PFSK-1 (cell line): ENCODE measurements around the gene ASCL2.

Source experiments
- FOXP2 ChIP-seq: optimal IDR thresholded peaks from 2 replicates; pipeline ENCODE3; 2011; ENCODE audit warnings: borderline replicate concordance, control low read depth, inconsistent platforms; ENCODE audit not compliant: insufficient read depth; ENCODE audit errors: extremely low read length, extremely low read depth
- POLR2AphosphoS5 ChIP-seq: IDR thresholded peaks from 2 replicates; pipeline ENCODE4 v1.6.1; 2012; ENCODE audit warnings: low read depth, mild to moderate bottlenecking, control low read depth, low read length, moderate library complexity
- SIN3A ChIP-seq: IDR thresholded peaks from 2 replicates; pipeline ENCODE4 v1.6.1; 2012; ENCODE audit warnings: mild to moderate bottlenecking, low read length, moderate library complexity, borderline replicate concordance; ENCODE audit not compliant: insufficient read depth
- TAF1 ChIP-seq: IDR thresholded peaks from 2 replicates; pipeline ENCODE4 v1.6.1; 2012; ENCODE audit warnings: low read length, control low read depth, borderline replicate concordance; ENCODE audit not compliant: insufficient read depth
- TF ChIP-seq, protein P1 (sequence below), 2 experiments: IDR thresholded peaks; 2 replicates each; pipeline versions ENCODE4 v1.6.1 to v1.8.0; 2011 to 2012; ENCODE audit warnings: low read depth in 2 of 2, low read length in 2 of 2, control low read depth in 1 of 2, inconsistent platforms in 1 of 2, mild to moderate bottlenecking in 1 of 2, moderate library complexity in 1 of 2; ENCODE audit not compliant: insufficient read depth in 1 of 2

ASCL2 gene

DNA sequence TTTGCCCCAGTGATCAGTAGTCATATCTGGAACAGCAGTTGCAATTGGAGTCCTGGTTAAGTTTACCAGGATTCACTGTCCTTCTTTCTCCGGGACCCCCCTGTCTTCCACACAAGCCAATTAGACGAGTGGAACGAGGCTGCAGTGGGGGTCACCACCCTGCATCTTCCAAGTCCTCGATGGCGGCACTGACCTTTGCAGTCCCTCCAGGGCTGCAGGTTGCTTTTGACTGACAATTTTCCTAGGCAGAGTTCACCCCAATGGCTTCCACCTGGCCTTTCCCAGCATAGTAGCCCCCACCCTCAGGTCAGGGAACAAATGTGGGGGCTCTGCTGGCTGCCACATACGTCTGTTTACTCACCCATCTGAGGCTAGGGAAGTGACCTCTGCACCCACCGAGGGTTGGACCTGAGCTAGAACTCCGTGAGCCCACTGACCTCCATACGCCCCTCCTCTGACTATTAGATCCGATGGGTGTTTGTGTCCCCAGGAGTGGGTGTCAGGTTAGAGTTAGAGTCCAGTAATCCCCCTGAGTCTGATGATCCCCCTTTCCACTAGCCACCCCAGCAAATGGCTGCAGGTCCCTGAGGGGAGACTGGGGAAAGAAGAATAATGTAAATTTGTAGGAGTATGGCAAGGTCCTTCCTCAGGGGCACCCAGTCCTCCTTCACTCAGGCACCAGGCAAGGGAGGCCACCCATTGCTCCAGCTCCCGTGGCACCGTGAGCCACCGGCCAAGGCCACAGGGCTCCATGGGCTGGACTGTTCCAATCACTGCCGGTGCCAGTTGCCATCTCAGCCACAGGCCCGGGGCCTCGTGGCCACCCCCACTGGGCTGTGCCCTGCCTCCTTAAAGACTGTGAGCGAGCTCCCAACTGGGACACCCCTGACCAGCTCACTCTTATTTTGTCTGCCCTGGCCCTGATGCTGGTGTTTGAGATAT is 25.9 kb upstream of the ASCL2 start:
- TF ChIP-seq, protein P1, sequence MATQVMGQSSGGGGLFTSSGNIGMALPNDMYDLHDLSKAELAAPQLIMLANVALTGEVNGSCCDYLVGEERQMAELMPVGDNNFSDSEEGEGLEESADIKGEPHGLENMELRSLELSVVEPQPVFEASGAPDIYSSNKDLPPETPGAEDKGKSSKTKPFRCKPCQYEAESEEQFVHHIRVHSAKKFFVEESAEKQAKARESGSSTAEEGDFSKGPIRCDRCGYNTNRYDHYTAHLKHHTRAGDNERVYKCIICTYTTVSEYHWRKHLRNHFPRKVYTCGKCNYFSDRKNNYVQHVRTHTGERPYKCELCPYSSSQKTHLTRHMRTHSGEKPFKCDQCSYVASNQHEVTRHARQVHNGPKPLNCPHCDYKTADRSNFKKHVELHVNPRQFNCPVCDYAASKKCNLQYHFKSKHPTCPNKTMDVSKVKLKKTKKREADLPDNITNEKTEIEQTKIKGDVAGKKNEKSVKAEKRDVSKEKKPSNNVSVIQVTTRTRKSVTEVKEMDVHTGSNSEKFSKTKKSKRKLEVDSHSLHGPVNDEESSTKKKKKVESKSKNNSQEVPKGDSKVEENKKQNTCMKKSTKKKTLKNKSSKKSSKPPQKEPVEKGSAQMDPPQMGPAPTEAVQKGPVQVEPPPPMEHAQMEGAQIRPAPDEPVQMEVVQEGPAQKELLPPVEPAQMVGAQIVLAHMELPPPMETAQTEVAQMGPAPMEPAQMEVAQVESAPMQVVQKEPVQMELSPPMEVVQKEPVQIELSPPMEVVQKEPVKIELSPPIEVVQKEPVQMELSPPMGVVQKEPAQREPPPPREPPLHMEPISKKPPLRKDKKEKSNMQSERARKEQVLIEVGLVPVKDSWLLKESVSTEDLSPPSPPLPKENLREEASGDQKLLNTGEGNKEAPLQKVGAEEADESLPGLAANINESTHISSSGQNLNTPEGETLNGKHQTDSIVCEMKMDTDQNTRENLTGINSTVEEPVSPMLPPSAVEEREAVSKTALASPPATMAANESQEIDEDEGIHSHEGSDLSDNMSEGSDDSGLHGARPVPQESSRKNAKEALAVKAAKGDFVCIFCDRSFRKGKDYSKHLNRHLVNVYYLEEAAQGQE (IDR thresholded peaks at IDR 0.05; ENCODE audit: insufficient read depth in 1 of 2, low read depth in 2 of 2, low read length in 2 of 2) = no peak
- TF ChIP-seq FOXP2 = no peak

DNA sequence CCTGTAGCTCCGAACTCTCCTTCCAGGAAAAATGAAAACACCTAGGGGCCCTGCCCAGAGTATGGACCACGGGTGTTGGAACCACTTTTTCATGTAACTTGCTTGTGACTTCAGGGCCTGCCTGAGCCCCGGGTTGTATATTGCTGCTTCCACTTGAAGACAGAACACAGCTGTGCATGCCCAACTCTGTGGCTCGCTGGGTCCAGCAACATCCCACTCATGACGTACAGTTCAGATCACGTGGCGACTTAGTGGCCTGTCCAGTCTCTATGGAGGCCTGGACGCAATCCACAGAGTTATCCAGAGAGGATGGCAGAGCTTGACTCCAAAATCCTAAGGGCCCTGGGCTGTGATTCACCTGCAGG is 24.5 kb upstream of the ASCL2 start:
- no peak for TF ChIP-seq POLR2AphosphoS5
- TF ChIP-seq, protein P1 (IDR thresholded peaks at IDR 0.05; ENCODE audit: insufficient read depth in 1 of 2, low read depth in 2 of 2, low read length in 2 of 2) = no peak
- no peak for TF ChIP-seq SIN3A
- no peak for TF ChIP-seq FOXP2
- no peak for TF ChIP-seq TAF1

DNA sequence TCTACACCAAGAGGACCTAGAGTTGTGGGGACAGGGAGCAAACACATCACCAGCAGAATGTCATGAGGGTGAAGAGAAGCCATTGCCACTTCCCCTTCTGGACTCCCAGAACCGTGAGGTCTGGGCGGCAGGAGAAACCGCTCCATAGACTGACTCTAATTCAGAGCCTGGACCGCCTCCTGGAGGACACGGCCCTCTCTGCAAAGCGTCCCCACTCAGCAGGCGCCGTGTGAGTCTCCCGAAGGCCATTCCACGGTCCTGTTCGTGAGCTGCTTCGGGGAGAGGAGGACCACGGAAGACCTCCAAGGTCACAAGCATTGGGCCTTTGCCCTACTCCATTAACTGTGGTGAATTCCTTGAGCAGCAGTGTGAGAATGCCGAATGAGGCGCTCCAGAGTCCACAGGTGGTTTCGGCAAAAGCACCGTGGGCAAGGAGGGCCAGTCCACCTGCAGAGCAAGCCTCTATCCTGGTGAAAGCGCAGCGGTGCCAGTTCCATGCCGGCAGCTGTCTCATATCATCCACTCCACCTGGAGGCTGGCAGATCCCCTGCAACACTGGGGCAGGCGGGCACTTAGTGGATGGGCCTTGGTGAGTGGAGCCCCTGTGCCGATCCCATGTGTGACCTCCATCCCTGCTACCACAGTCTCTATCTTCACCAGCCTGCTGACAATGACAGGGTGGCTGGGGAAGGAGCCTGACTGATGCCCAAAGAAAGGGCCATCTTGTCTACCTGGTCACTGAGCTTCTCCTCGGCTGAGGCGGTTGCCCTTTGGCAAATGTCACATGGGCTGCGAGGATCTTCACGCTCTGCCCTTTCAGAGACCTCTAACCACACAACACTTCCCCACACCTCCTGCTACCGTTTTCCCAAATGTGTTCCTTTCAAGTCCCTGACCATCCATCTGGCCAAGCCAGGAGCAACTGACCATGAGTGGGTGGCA is 23.9 kb upstream of the ASCL2 start:
- TF ChIP-seq SIN3A (no peak), POLR2AphosphoS5 (no peak), TAF1 (no peak), FOXP2 (no peak)
- TF ChIP-seq, protein P1 (IDR thresholded peaks at IDR 0.05; ENCODE audit: insufficient read depth in 1 of 2, low read depth in 2 of 2, low read length in 2 of 2) = no peak

DNA sequence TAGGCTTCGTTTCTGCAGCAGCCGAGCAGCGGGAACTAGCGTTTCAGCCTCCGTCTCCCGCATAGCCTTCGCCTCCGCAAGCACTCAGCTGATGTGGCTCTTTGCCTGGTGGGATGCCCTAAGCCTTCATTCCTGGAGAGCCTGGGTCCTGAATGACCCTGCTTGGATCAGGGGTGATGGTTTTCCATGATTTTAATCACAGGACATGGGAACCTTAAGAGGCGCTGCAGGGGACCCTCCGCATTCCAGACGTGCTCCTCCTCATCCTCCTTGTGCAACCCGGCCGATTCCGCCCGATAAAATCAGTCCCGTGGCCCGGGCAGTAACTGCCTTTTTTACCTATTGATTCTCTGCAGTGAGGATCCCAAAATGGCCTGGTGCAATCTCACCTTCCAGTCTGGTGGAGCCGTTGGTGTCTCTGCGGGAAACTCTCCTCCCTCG is 23.2 kb upstream of the ASCL2 start:
- TF ChIP-seq FOXP2 = no peak
- TF ChIP-seq SIN3A = no peak
- no peak for TF ChIP-seq TAF1
- TF ChIP-seq POLR2AphosphoS5 = no peak
- TF ChIP-seq, protein P1 (IDR thresholded peaks at IDR 0.05; ENCODE audit: insufficient read depth in 1 of 2, low read depth in 2 of 2, low read length in 2 of 2) = no peak
